ENCODE data around the gene PDCD1LG2.
A peak's percentile ranks its signal among the peaks of the same experiment; 100 is the strongest.
"Not testable (repeated sequence)": the region's sequence is repeated elsewhere in the genome, so short reads cannot be mapped to it uniquely, and the experiment has no call there.

PDCD1LG2 gene

GRCh38 chr9:5494765-5495164 is 15.6 kb upstream of the PDCD1LG2 start:
- DNase-seq: not testable (repeated sequence)

GRCh38 chr9:5499157-5499556 is 11.2 kb upstream of the PDCD1LG2 start:
- no peak for DNase-seq

- DNase-seq: no peak
Observed at GRCh38 chr9:5499889-5500398, 10.4 kb upstream of the PDCD1LG2 start.

DNA sequence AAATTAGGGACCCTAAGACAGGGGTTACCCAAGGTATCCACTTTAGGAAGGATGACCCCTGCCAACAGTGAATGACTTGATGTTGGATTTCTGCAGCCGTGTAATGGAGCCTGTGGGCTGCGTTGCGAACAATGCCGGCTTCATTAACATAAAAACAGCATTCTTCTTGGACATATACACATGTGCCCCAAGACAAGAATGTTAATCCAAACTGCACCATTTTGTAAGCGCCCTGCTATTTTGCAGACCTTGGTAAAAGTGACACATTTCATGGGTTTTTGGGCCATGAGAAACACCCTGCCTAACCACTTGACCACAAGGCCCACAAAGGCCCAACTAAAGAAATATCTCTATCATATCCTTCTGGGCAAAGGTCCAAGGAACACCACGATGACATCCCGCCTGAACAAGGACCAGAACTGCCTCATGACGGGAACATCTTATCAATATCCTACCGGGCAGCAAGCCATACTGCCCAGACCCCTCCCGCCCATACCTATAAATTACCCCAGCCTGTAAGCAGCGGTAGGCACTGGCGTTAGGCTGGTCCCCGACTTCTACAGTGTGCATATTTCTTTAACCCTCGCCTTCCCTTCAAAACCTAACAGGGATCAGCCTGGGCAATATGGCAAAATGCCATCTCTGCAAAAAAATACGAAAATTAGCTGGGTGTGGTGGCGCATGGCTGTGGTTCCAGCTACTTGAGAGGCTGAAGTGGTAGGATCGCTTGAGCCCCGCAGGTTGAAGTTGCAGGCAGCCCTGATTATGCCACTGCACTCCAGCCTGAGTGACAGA is 9.7 kb upstream of the PDCD1LG2 start:
- DNase-seq: no peak

- DNase-seq: no peak
Observed at GRCh38 chr9:5502553-5502952, 7.8 kb upstream of the PDCD1LG2 start.

- no peak for DNase-seq
Observed at GRCh38 chr9:5509573-5509972, 758 bp upstream of the PDCD1LG2 start.

- no peak for DNase-seq
Observed at GRCh38 chr9:5510989-5511388, 658 bp downstream of the PDCD1LG2 start.

DNA sequence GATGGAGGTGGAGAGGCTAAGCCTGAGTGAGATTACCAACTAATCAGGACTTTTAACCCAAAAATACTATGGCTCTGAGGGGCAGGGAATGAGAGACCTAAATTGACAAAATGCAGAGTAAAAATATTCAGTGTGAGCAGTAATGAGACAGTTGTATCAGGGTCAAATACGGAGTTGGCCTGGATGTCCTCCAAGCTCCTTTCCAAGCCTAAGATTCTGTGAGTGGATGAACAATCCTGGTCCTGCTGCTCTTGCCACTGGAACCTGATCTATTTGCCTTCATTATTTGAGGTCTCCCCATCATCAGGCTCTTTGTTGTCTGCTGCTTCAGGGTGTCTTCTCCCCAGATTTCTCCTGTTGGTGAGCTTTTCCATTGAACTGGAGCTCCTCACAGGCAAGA is 1.1 kb downstream of the PDCD1LG2 start:
- no peak for DNase-seq

DNA sequence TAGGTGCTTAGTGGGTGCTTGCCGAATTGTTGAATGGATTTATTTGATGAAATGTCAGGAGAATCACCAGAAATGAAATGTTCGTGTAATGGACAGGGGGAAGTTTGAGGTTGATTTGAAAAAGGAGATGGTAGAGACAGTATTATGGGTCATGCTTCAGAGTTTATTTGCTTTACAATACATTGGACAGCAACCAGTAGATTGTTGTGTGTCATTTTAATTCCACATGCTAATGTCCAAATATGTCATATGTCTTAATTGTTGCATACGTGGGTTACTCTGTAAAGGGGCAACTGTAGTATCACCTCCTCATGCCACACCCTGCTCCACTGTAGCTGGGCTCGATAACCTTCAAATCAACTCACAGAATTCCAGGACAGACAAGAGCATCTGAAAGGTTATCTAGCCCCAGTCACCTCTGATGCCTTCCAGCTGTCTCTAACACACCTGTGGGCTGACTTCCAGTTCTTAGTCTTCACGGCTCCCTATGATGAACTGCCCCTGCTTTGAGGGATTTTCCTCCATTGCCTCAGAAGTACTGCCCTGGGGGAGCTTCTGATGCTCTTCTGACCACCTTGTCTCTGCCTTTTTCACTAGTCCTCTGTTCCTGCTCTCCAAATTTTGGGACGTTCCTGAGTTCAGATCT is 1.7 kb downstream of the PDCD1LG2 start:
- no peak for DNase-seq

DNA sequence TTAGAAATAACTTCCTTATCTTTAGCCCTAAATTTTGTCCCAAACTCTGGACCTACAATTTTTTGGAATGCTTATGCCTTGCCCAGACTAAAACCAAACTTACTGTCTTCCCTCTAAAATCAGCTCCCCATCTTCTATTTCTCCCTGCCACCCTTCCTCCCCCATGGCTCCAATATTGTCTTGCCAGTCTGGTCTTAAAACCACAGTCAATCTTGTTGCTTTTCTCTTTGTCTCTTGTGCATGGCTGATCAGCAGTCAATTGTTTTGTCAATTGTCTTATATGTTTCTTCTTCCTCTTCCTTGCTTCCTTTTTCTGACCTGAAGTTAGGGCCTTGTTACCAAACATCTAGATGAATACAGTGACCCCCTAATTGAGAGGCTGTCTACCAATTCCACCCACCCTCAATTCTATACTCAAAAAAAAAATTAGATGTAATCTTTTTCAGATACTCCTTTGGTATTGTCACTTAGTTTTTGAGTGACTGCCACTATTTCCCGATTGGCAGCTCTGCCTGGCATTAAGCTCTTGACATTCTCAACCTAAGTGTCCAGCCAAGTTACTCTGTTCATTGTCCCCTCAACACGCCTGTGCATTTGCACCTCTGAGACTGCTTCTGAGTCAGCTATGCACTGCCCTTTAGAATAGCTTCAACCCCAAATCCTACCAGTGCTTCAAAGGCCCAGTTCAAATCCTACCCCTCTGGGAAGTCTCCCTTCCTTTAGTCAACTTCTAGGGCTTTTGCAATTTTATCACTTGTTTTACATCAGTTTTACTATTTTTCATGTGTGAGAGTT is 2.5 kb downstream of the PDCD1LG2 start:
- DNase-seq: no peak

GRCh38 chr9:5513966-5514616 is 3.8 kb downstream of the PDCD1LG2 start:
- DNase-seq: no peak

- no peak for DNase-seq
Observed at GRCh38 chr9:5514617-5515260, 4.4 kb downstream of the PDCD1LG2 start.

DNA sequence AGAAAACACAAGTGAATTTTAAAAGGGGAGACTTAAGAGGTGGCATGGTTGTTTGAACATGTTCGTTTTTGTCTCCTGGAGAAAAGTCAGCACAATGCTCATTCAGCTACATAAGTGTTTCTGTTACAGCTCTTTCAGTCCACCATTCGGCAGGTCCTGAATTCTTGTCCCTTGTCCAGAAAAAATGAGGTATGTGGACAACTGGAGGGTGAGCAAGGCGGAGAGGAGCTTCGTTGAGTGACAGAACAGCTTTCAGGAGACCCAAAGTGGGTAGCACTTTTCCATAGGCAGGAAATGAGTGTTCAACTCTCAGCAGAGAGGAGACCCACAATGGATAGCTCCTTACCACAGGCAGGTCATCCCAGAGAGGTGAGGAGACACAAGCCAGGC is 4.9 kb downstream of the PDCD1LG2 start:
- no peak for DNase-seq

DNA sequence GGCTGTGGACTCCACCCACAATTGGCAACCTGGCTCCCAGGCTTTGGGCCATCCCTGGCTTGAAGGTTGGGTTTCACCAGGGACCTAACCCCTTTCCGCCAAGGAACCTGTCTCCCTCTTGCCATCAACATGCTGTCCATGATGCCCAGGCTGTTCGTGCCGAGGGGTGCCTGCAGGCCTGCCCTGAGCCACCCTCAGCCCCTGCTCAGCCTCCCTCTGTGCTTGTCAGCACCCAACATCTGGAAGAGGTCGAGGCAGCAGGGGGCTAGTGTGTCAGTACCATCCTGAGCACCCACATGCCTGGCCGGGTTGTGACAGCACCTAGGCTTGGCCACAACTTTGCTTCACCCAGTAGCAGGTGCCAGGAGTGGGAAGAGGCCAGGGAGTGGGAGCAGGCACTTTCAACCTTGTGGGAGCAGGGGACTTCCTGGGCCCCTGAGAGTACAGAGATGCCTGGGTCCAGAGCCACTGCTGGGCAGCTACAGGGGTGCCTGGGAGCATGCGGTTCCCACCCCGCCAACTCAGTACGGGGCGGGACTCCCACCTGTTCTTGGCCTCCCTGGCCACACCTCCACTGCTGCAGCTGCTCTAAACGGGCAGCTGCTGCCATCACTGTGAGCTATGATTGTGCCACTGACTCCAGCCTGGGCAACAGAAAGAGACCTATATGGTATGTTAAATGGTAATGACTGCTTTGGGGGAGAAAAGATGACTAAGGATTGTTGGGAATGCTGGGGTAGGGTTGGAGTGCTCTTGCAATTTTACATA is 6.3 kb downstream of the PDCD1LG2 start:
- DNase-seq: no peak

GRCh38 chr9:5518171-5518936 is 8.0 kb downstream of the PDCD1LG2 start:
- DNase-seq: peak; percentile 52

GRCh38 chr9:5518937-5519319 is 8.6 kb downstream of the PDCD1LG2 start:
- DNase-seq: peak; percentile 30

DNA sequence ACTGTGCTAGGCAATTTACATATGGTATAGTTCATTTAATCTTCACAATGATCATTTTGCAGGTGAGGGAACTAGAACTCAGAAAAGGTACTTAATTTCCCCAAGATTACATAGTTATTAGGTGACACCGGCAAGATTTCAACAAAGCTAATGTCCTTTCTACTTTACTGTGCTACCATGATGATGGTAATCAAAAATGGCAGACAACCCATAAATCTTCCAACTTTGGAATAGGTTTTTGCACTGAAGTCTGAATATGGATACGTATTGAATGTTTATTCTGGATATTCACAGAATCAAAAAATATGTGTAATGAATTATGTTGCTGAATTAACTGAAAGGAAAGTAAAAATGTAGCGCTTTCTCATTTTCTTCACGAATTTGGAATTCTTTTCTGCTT is 13.8 kb downstream of the PDCD1LG2 start:
- DNase-seq: no peak

DNA sequence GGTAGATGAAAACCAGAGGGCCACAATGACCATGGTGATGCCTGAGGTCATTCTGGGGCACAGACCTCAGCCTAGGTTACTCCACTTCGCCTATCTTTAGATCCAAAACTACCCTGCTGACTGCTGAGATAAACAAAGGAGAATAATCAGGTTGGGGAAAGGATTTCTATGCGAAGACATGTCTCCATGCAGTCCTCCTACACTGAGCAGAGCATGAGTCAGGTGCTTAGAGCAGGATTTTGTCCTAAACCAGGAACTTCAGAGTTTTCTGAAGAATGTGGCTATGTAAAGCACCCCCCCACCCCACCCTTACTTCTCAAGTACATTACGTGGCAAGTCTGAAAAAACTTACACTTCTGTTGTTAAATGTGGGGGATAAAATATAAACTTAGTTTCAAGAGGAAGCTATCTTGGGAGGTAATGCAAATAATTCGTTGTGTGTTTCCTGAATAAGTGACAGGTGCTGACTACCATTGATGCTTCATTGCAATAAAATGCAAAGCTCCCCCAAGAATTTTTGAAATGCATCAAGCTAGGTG is 19.4 kb downstream of the PDCD1LG2 start:
- DNase-seq: no peak

GRCh38 chr9:5531101-5531882 is 21.0 kb downstream of the PDCD1LG2 start:
- no peak for DNase-seq

DNA sequence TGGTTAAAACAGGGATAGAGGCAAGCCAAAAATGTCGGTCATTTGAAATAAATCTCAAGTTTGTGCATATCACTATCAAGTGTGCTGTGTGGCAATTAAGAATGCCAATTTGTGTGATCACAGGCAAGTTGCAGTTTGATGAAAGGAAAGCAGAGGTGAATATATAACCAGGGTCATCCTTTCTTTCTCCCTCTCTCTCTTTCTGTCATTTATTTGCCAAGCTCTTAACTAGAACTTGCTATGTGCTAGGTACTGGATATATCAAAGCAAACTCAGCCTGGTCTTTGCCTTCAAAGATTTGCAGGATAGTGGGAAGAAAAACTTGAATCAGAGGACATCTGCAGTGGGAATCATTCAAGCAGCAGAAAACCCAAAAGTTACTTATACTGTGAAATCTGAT is 22.0 kb downstream of the PDCD1LG2 start:
- no peak for DNase-seq

All from activated CD4-positive, alpha-beta T cell treated with anti-CD3 and anti-CD28 coated beads, Interleukin-2, amount 50 U/mL, for 16 hours (primary cell).